GM12878 (cell line): ENCODE measurements around the gene PLK1. TPM values are rescaled to one million over a fixed set of nuclear protein-coding genes. Genes with fewer than 3 reads are reported as not detected.

Experiments used
- BACH1 ChIP-seq: fragments of 450-650 bp; IDR thresholded peaks from 2 replicates; pipeline ENCODE4 v1.6.1; 2017; ENCODE audit warnings: mild to moderate bottlenecking, borderline replicate concordance
- BCL11A ChIP-seq: IDR thresholded peaks from 2 replicates; pipeline ENCODE4 v1.6.1; 2011; ENCODE audit warnings: low read depth, low read length
- FOS ChIP-seq: IDR thresholded peaks from 3 replicates; pipeline ENCODE4 v1.6.1; 2011; ENCODE audit warnings: borderline replicate concordance; ENCODE audit not compliant: insufficient read length; ENCODE audit errors: extremely low read depth
- GABPA ChIP-seq: IDR thresholded peaks from 2 replicates; pipeline ENCODE4 v1.6.1; 2014; ENCODE audit warnings: antibody characterized with exemption, low read depth, mild to moderate bottlenecking, inconsistent platforms
- IRF5 ChIP-seq: fragments of 450-650 bp; IDR thresholded peaks from 2 replicates; pipeline ENCODE4 v1.6.1; 2017; ENCODE audit warnings: borderline replicate concordance
- KDM1A ChIP-seq: fragments of 200-600 bp; sonication (generic); IDR thresholded peaks from 2 replicates; pipeline ENCODE4 v1.6.1; 2016; ENCODE audit warnings: borderline replicate concordance
- NBN ChIP-seq: fragments of 450-650 bp; IDR thresholded peaks from 2 replicates; pipeline ENCODE4 v1.6.1; 2016
- NFXL1 ChIP-seq: fragments of 450-650 bp; IDR thresholded peaks from 2 replicates; pipeline ENCODE4 v1.6.1; 2017; ENCODE audit warnings: antibody characterized with exemption, mild to moderate bottlenecking, borderline replicate concordance
- NFYB ChIP-seq: IDR thresholded peaks from 2 replicates; pipeline ENCODE4 v1.6.1; 2011; ENCODE audit warnings: low read depth, mild to moderate bottlenecking, low read length, improper control_type of control experiment, moderate library complexity; ENCODE audit not compliant: insufficient read depth
- NKRF ChIP-seq: fragments of 450-650 bp; conservative IDR thresholded peaks from 2 replicates; pipeline ENCODE4 v1.6.1; 2017; ENCODE audit warnings: mild to moderate bottlenecking, moderate library complexity
- PKNOX1 ChIP-seq: fragments of 450-650 bp; IDR thresholded peaks from 2 replicates; pipeline ENCODE4 v1.6.1; 2016; ENCODE audit warnings: mild to moderate bottlenecking
- POLR2AphosphoS2 ChIP-seq: IDR thresholded peaks from 2 replicates; pipeline ENCODE4 v1.6.1; 2011; ENCODE audit warnings: low read depth, mild to moderate bottlenecking, low read length, improper control_type of control experiment, moderate library complexity
- SIX5 ChIP-seq: IDR thresholded peaks from 2 replicates; pipeline ENCODE4 v1.6.1; 2011; ENCODE audit warnings: mild to moderate bottlenecking, low read depth, low read length, moderate library complexity; ENCODE audit not compliant: severe bottlenecking
- SP1 ChIP-seq: IDR thresholded peaks from one replicate; pipeline ENCODE4 v1.6.1; 2011; ENCODE audit warnings: low read depth, low read length
- SPI1 ChIP-seq: IDR thresholded peaks from 2 replicates; pipeline ENCODE4 v1.6.1; 2011; ENCODE audit warnings: low read depth, mild to moderate bottlenecking, low read length, moderate library complexity, borderline replicate concordance; ENCODE audit not compliant: insufficient read depth
- SREBF2 ChIP-seq: IDR thresholded peaks from 2 replicates; pipeline ENCODE4 v1.6.1; 2012; ENCODE audit warnings: mild to moderate bottlenecking, low read length
- STAT3 ChIP-seq: IDR thresholded peaks from 2 replicates; pipeline ENCODE4 v1.6.1; 2011; ENCODE audit warnings: low read depth, low read length, improper control_type of control experiment
- TBL1XR1 ChIP-seq: IDR thresholded peaks from 2 replicates; pipeline ENCODE4 v1.6.1; 2012; ENCODE audit warnings: low read depth, low read length, improper control_type of control experiment
- ZBED1 ChIP-seq: IDR thresholded peaks from 2 replicates; pipeline ENCODE4 v1.6.1; 2016; ENCODE audit warnings: borderline replicate concordance
- ZBTB40 ChIP-seq: fragments of 450-650 bp; IDR thresholded peaks from 2 replicates; pipeline ENCODE4 v1.6.1; 2016; ENCODE audit warnings: mild to moderate bottlenecking, moderate library complexity, borderline replicate concordance
- ZNF384 ChIP-seq: IDR thresholded peaks from 2 replicates; pipeline ENCODE4 v1.6.1; 2012; ENCODE audit warnings: low read depth, mild to moderate bottlenecking, low read length, improper control_type of control experiment, borderline replicate concordance
- polyA plus RNA-seq, 11 experiments: library from polyadenylated mRNA; depleted of rRNA in 4 of 11; unstranded in 6 of 11; stranded (reverse) in 5 of 11; fragments of >200 nt; fragmentation: Nextera tagmentation in 4 of 11; fragmentation: Illumina TruSeq in 1 of 11; extraction: Ambion mirVana in 4 of 11; extraction: Trizol in 1 of 11; gene quantifications; 1 replicate in 1 of 11; 2 replicates in 10 of 11; pipeline versions ENCODE4 v1.2.1 to v1.2.3, GENCODE V29; 2011 to 2016; ENCODE audit warnings: inconsistent platforms in 2 of 11, missing spikeins in 2 of 11, low read depth in 1 of 11
- total RNA-seq, 4 experiments: library from RNA; depleted of rRNA in 3 of 4; stranded (reverse); fragments of >200 nt in 3 of 4; fragmentation: Illumina TruSeq in 1 of 4; extraction: Trizol in 1 of 4; gene quantifications; 2 replicates each; pipeline versions ENCODE4 v1.2.1 to v1.2.3, GENCODE V29; 2013 to 2021

The PLK1 gene
- total and polyA plus RNA-seq, 10 of the 15 experiments (the other 5 are each of a cell fraction or from before 2014, with no cell fraction given) = 11.3 to 191 (median 84.5) TPM

GRCh38 chr16:23640931-23641765 lies 37.5 kb upstream of the PLK1 start, which contains the start of the genes DCTN5 and PALB2 (continued):
- TF ChIP-seq NKRF (peak; percentile 95), PKNOX1 (peak; percentile 63; the same call in 1 of the 2 replicates), STAT3 (peak; percentile 29; the same call in 1 of the 2 replicates), NFXL1 (no peak), FOS (no peak), BACH1 (no peak; the same call in 1 of the 2 replicates), ZBED1 (no peak), NBN (0 out of 2 replicates have a peak, but pooled peaks have one; percentile 48), BCL11A (no peak), SREBF2 (0 out of 2 replicates have a peak, but pooled peaks have one; percentile 28), SP1 (peak; percentile 85), NFYB (peak; percentile 59; the same call in 1 of the 2 replicates), IRF5 (no peak), ZNF384 (no peak), ZBTB40 (peak; percentile 94), SPI1 (peak; percentile 78; the same call in 1 of the 2 replicates), SIX5 (peak; percentile 64), GABPA (peak; percentile 92), KDM1A (no peak), POLR2AphosphoS2 (peak; percentile 99), TBL1XR1 (peak; percentile 56; the same call in 1 of the 2 replicates)
